NCI-H2107 treated with DMSO at 0.1 percent for 48 hours (cell line): ENCODE results near the gene SKAP2.
A peak's percentile ranks its signal among the peaks of the same experiment; 100 is the strongest.
"Not testable (repeated sequence)": the region's sequence is repeated elsewhere in the genome, so short reads cannot be mapped to it uniquely, and the experiment has no call there.

Source experiments
- DNase-seq: peaks from one replicate; lab custom pipeline; 2025; ENCODE audit not compliant: unreplicated experiment; lab: John Stamatoyannopoulos, UW

The SKAP2 gene

GRCh38 chr7:26857506-26858240 is 6.7 kb downstream of the SKAP2 start:
- peak; percentile 21 for DNase-seq

- DNase-seq = no peak
Measured at GRCh38 chr7:26857170-26857505, 7.3 kb downstream of the SKAP2 start.

GRCh38 chr7:26856176-26856985 is 8.0 kb downstream of the SKAP2 start:
- DNase-seq = no peak

- no peak for DNase-seq
Measured at GRCh38 chr7:26854876-26855855, 9.2 kb downstream of the SKAP2 start.

- DNase-seq = peak; percentile 40
Measured at GRCh38 chr7:26853788-26854393, 10.5 kb downstream of the SKAP2 start.

- DNase-seq = no peak
Measured at GRCh38 chr7:26850193-26850651, 14.2 kb downstream of the SKAP2 start.

- DNase-seq = no peak
Measured at GRCh38 chr7:26843705-26844104, 20.7 kb downstream of the SKAP2 start.

- DNase-seq = no peak
Measured at GRCh38 chr7:26842897-26843296, 21.5 kb downstream of the SKAP2 start.

- DNase-seq = no peak
Measured at GRCh38 chr7:26841003-26841739, 23.2 kb downstream of the SKAP2 start.

- not testable (repeated sequence) for DNase-seq
Measured at GRCh38 chr7:26836793-26837192, 27.6 kb downstream of the SKAP2 start.

GRCh38 chr7:26815426-26815825 is 49.0 kb downstream of the SKAP2 start:
- DNase-seq = no peak

- no peak for DNase-seq
Measured at GRCh38 chr7:26813432-26813831, 51.0 kb downstream of the SKAP2 start.

- DNase-seq = no peak
Measured at GRCh38 chr7:26794541-26794940, 69.8 kb downstream of the SKAP2 start.

GRCh38 chr7:26792576-26792975 is 71.8 kb downstream of the SKAP2 start:
- no peak for DNase-seq

- DNase-seq = no peak
Measured at GRCh38 chr7:26792006-26792405, 72.4 kb downstream of the SKAP2 start.

GRCh38 chr7:26789481-26790184 is 74.8 kb downstream of the SKAP2 start:
- no peak for DNase-seq

- peak; percentile 23 for DNase-seq
Measured at GRCh38 chr7:26787701-26788100, 76.7 kb downstream of the SKAP2 start.

GRCh38 chr7:26784118-26784517 is 80.3 kb downstream of the SKAP2 start:
- no peak for DNase-seq

GRCh38 chr7:26782501-26782900 is 81.9 kb downstream of the SKAP2 start:
- no peak for DNase-seq
